ENCODE measurements around the gene PTBP1.
"Not testable (repeated sequence)": the region's sequence is repeated elsewhere in the genome, so short reads cannot be mapped to it uniquely, and the experiment has no call there.

The PTBP1 gene

GRCh38 chr19:810077-810855, 13.0 kb downstream of the PTBP1 start:
- DNase-seq (ENCODE audit: low spot score) = no peak

- DNase-seq (ENCODE audit: low spot score) = no peak
These were observed 13.7 kb downstream of the PTBP1 start for GRCh38 chr19:810883-811489.

- DNase-seq (ENCODE audit: low spot score) = no peak
These were observed 14.3 kb downstream of the PTBP1 start for GRCh38 chr19:811506-812048.

GRCh38 chr19:812049-812746, 14.9 kb downstream of the PTBP1 start:
- DNase-seq (ENCODE audit: low spot score) = no peak

- DNase-seq (ENCODE audit: low spot score) = no peak
These were observed 15.5 kb downstream of the PTBP1 start for GRCh38 chr19:812747-813218.

GRCh38 chr19:813219-814151, 16.2 kb downstream of the PTBP1 start:
- DNase-seq (ENCODE audit: low spot score) = no peak

GRCh38 chr19:814152-815078, 17.2 kb downstream of the PTBP1 start:
- no peak for DNase-seq (ENCODE audit: low spot score)

- no peak for DNase-seq (ENCODE audit: low spot score)
These were observed 18.0 kb downstream of the PTBP1 start for GRCh38 chr19:815079-815774.

GRCh38 chr19:815775-816499, 18.7 kb downstream of the PTBP1 start:
- DNase-seq (ENCODE audit: low spot score) = no peak

GRCh38 chr19:816500-816857, 19.2 kb downstream of the PTBP1 start:
- DNase-seq (ENCODE audit: low spot score) = no peak

- DNase-seq (ENCODE audit: low spot score) = not testable (repeated sequence)
These were observed 23.0 kb downstream of the PTBP1 start for GRCh38 chr19:820212-820611.

- DNase-seq (ENCODE audit: low spot score) = no peak
These were observed 24.1 kb downstream of the PTBP1 start for GRCh38 chr19:821231-821824.

GRCh38 chr19:821825-822503, 24.7 kb downstream of the PTBP1 start, which contains the start of gene PLPPR3:
PLPPR3 (minus strand) TSS chr19:821955; CDS start chr19:821559, 396 bp downstream.
- DNase-seq (ENCODE audit: low spot score) = no peak

GRCh38 chr19:823565-824121, 26.4 kb downstream of the PTBP1 start:
- DNase-seq (ENCODE audit: low spot score) = no peak

- DNase-seq (ENCODE audit: low spot score) = no peak
These were observed 27.6 kb downstream of the PTBP1 start for GRCh38 chr19:824885-825284.

- DNase-seq (ENCODE audit: low spot score) = no peak
These were observed 28.8 kb downstream of the PTBP1 start for GRCh38 chr19:825897-826644.

GRCh38 chr19:827314-827709, 30.1 kb downstream of the PTBP1 start:
- DNase-seq (ENCODE audit: low spot score) = no peak
